CD4-positive, alpha-beta T cell (primary cell): ENCODE data around the gene HIRA. TPM values are rescaled to one million over a fixed set of nuclear protein-coding genes. Genes with fewer than 3 reads are reported as not detected.

Source experiments
- ATAC-seq: fragments of 200-7000 bp; cut with Tn5 transposase; one replicate; pipeline ENCODE4 v1.10.0; 2022; ENCODE audit warnings: mild to moderate bottlenecking; ENCODE audit not compliant: poor library complexity
- CTCF ChIA-PET: fragments of 350-600 bp; sonication (Branson Sonifier 250); formaldehyde crosslinking; loops from one replicate; lab custom pipeline; 2021; ENCODE audit warnings: antibody characterized with exemption, inconsistent platforms; lab: Charles Lee
- POLR2A ChIA-PET: fragments of 350-600 bp; sonication (Branson Sonifier 250); formaldehyde crosslinking; loops from one replicate; lab custom pipeline; 2021; ENCODE audit warnings: antibody characterized with exemption, inconsistent platforms; lab: Charles Lee
- DNase-seq, 14 experiments: peaks; one replicate each; pipeline ENCODE4 v3.0.0-alpha.2; 2013 to 2020; ENCODE audit warnings: mixed read lengths in 2 of 14
- H3K27ac ChIP-seq, 2 donors: one replicate each; pipeline versions ENCODE4 v1.5.1 to v1.7.0; 2013; ENCODE audit warnings: low read length in 2 of 2, low read depth in 1 of 2, mild to moderate bottlenecking in 1 of 2
- H3K27me3 ChIP-seq, 2 experiments: 1 replicate in 1 of 2; 2 replicates in 1 of 2; pipeline versions ENCODE4 v1.6.1 to v1.7.0; 2013; ENCODE audit warnings: low read length in 2 of 2, control low read depth in 1 of 2, mild to moderate bottlenecking in 1 of 2, moderate library complexity in 1 of 2; ENCODE audit not compliant: insufficient read depth in 2 of 2, control insufficient read depth in 1 of 2
- H3K36me3 ChIP-seq: one replicate; pipeline ENCODE4 v1.6.1; 2013; ENCODE audit warnings: low read length, control low read depth; ENCODE audit not compliant: insufficient read depth
- H3K4me1 ChIP-seq: one replicate; pipeline ENCODE4 v1.6.1; 2013; ENCODE audit warnings: low read length, control low read depth; ENCODE audit not compliant: insufficient read depth
- H3K4me3 ChIP-seq: one replicate; pipeline ENCODE4 v1.5.1; 2013; ENCODE audit warnings: mild to moderate bottlenecking, low read length, moderate library complexity
- H3K9me3 ChIP-seq, 2 experiments: 1 replicate in 1 of 2; 2 replicates in 1 of 2; pipeline versions ENCODE4 v1.6.1 to v1.7.0; 2013; ENCODE audit warnings: low read length in 2 of 2, mild to moderate bottlenecking in 2 of 2, control low read depth in 1 of 2, moderate library complexity in 1 of 2; ENCODE audit not compliant: control insufficient read depth in 1 of 2, insufficient read depth in 1 of 2
- H3K27ac Mint-ChIP-seq: one replicate; pipeline ENCODE4 v1.8.0; 2020; ENCODE audit warnings: mixed read lengths
- H3K27me3 Mint-ChIP-seq: one replicate; pipeline ENCODE4 v1.8.0; 2021; ENCODE audit warnings: mixed read lengths
- H3K36me3 Mint-ChIP-seq: one replicate; pipeline ENCODE4 v1.8.0; 2021; ENCODE audit warnings: low read depth, mixed read lengths
- H3K4me1 Mint-ChIP-seq: one replicate; pipeline ENCODE4 v1.8.0; 2021; ENCODE audit warnings: low read depth, mixed read lengths
- H3K4me3 Mint-ChIP-seq: one replicate; pipeline ENCODE4 v1.8.0; 2020; ENCODE audit warnings: mild to moderate bottlenecking, mixed read lengths
- H3K9me3 Mint-ChIP-seq: one replicate; pipeline ENCODE4 v1.8.0; 2020; ENCODE audit warnings: mixed read lengths
- CTCF ChIP-seq: fragments of 200-600 bp; IDR thresholded peaks from one replicate; pipeline ENCODE4 v1.8.0; 2022; ENCODE audit warnings: antibody characterized with exemption, mild to moderate bottlenecking
- intact Hi-C, 2 experiments: fragments of 100-400 bp; cut with DNase I in 1 of 2; cut with micrococcal nuclease in 1 of 2; formaldehyde crosslinking; loops; one replicate each; pipeline versions ENCODE4 v1.15.1 to v1.9.0; 2023 to 2025; cut with DNase I, micrococcal nuclease
- total RNA-seq, 174 experiments: library from RNA in 2 of 174; stranded (reverse) in 2 of 174; gene quantifications; one replicate each; pipeline ENCODE4 v1.2.3 and lab custom pipeline; 2021 to 2026

The HIRA gene
- total RNA-seq, 2 experiments from 2014 or later = 15.2 to 15.5 TPM

GRCh38 chr22:19386248-19386647 is 45.3 kb downstream of the HIRA start:
- Mint-ChIP-seq H3K27me3 (no peaks in the 10 kb centered on the region), H3K4me1 (no peaks in the 10 kb centered on the region), H3K27ac (no peak overlapping the region), H3K4me3 (no peak overlapping the region), H3K36me3 (peaks cover 95% of the 10 kb centered on the region), H3K9me3 (no peaks in the 10 kb centered on the region)
- H3K27ac ChIP-seq = no peak overlapping the region
- H3K9me3 ChIP-seq = no peaks in the 10 kb centered on the region
- H3K4me1 ChIP-seq = no peaks in the 10 kb centered on the region
- TF ChIP-seq CTCF = no peak
- H3K27me3 ChIP-seq = no peaks in the 10 kb centered on the region
- H3K4me3 ChIP-seq = no peak overlapping the region
- no peak for ATAC-seq
- no peak for DNase-seq
- ChIA-PET POLR2A (no interaction called here), CTCF (no interaction called here)
- H3K36me3 ChIP-seq = peaks cover 88% of the 10 kb centered on the region
- intact Hi-C loops = loop anchor here in 1 of 2 experiments (10.0 kb wide), 1 partner anchor 249 kb away; no protein-coding TSS in a partner anchor

GRCh38 chr22:19385221-19385906 is 46.2 kb downstream of the HIRA start:
- Histone ChIP-seq H3K9me3 (no peaks in the 10 kb centered on the region), H3K27ac (no peak overlapping the region), H3K36me3 (peaks cover 83% of the 10 kb centered on the region), H3K27me3 (no peaks in the 10 kb centered on the region), H3K4me3 (no peak overlapping the region), H3K4me1 (no peaks in the 10 kb centered on the region)
- H3K4me3 Mint-ChIP-seq = no peak overlapping the region
- DNase-seq (no peak), ATAC-seq (no peak)
- TF ChIP-seq CTCF = no peak
- no peaks in the 10 kb centered on the region for H3K9me3 Mint-ChIP-seq
- ChIA-PET POLR2A (no interaction called here), CTCF (no interaction called here)
- intact Hi-C loops = loop anchor here in 1 of 2 experiments (10.0 kb wide), 1 partner anchor 249 kb away; no protein-coding TSS in a partner anchor
- H3K36me3 Mint-ChIP-seq = peaks cover 91% of the 10 kb centered on the region
- no peaks in the 10 kb centered on the region for H3K4me1 Mint-ChIP-seq
- H3K27ac Mint-ChIP-seq = no peak overlapping the region
- no peaks in the 10 kb centered on the region for H3K27me3 Mint-ChIP-seq

GRCh38 chr22:19383292-19383691 is 48.2 kb downstream of the HIRA start:
- no peak for ATAC-seq
- H3K4me3 Mint-ChIP-seq = no peak overlapping the region
- no peaks in the 10 kb centered on the region for H3K4me1 Mint-ChIP-seq
- H3K27me3 Mint-ChIP-seq = no peaks in the 10 kb centered on the region
- Histone ChIP-seq H3K9me3 (no peaks in the 10 kb centered on the region), H3K4me1 (no peaks in the 10 kb centered on the region), H3K36me3 (peaks cover 66% of the 10 kb centered on the region), H3K27me3 (no peaks in the 10 kb centered on the region), H3K4me3 (no peak overlapping the region), H3K27ac (no peak overlapping the region)
- H3K9me3 Mint-ChIP-seq = no peaks in the 10 kb centered on the region
- H3K36me3 Mint-ChIP-seq = peaks cover 83% of the 10 kb centered on the region
- no peak for TF ChIP-seq CTCF
- intact Hi-C loops = loop anchor here in 1 of 2 experiments (10.0 kb wide), 1 partner anchor 252 kb away; no protein-coding TSS in a partner anchor
- POLR2A ChIA-PET = no interaction called here
- CTCF ChIA-PET = no interaction called here
- DNase-seq = no peak
- no peak overlapping the region for H3K27ac Mint-ChIP-seq
